PC-3 (cell line): ENCODE results near the gene SLCO3A1.

ENCODE experiments used
- CTCF ChIP-seq: fragments of 300-600 bp; sonication (generic); conservative IDR thresholded peaks from 2 replicates; pipeline ENCODE4 v1.5.1; 2017; ENCODE audit warnings: antibody characterized with exemption, low read depth, mild to moderate bottlenecking, low read length
- EZH2 ChIP-seq: fragments of 300-600 bp; sonication (generic); IDR thresholded peaks from one replicate; pipeline ENCODE4 v1.6.1; 2017; ENCODE audit warnings: antibody characterized with exemption, mild to moderate bottlenecking, low read length; ENCODE audit not compliant: unreplicated experiment
- EZH2phosphoT487 ChIP-seq: fragments of 300-600 bp; sonication (generic); IDR thresholded peaks from 2 replicates; pipeline ENCODE4 v1.6.1; 2018; ENCODE audit warnings: mild to moderate bottlenecking, antibody characterized with exemption, low read length, borderline replicate concordance

DNA sequence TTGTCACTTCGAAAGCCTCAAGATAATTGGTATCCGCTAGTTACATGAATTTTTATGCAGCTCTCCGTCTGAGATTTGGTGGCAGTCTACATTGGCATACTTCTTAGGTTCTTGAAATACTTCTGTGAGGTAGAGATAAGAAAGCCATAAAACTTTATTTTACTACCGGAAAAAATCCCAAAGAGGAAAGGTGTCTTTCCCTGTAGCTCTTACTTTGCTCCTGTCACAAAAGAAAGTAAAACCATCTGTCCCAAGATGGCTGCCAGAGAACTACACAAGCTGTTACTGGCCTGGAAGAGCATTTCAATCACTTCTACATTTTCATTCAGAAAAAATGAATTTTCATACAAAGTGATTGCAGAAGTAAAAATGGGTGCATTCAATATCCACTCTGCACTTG is 325.4 kb downstream of the SLCO3A1 start:
- TF ChIP-seq CTCF (no peak), EZH2 (no peak), EZH2phosphoT487 (no peak)
